Heart right ventricle (tissue), 16 donors: ENCODE results near the gene SVIP. TPM values are rescaled to one million over a fixed set of nuclear protein-coding genes. Genes with fewer than 3 reads are reported as not detected.

Experiments used
- ATAC-seq, 8 donors: fragments of 200-7000 bp; cut with Tn5 transposase; one replicate each; pipeline ENCODE4 v1.9.1; 2020; ENCODE audit warnings: mild to moderate bottlenecking in 8 of 8, moderate library complexity in 8 of 8, moderate number of reproducible peaks in 1 of 8
- DNase-seq, 2 donors: peaks; one replicate each; pipeline ENCODE4 v3.0.0-alpha.2; 2020
- H3K27ac ChIP-seq, 10 donors: fragments of 200-600 bp; sonication (generic) in 2 of 10; one replicate each; pipeline versions ENCODE4 v1.5.0 to v1.8.0; 2020 to 2022; ENCODE audit warnings: mild to moderate bottlenecking in 3 of 10
- H3K27me3 ChIP-seq, 7 donors: fragments of 200-600 bp; one replicate each; pipeline ENCODE4 v1.8.0; 2021 to 2022; ENCODE audit warnings: mild to moderate bottlenecking in 2 of 7
- H3K36me3 ChIP-seq, 9 donors: fragments of 200-600 bp; sonication (generic) in 1 of 9; one replicate each; pipeline versions ENCODE4 v1.5.0 to v1.8.0; 2020 to 2022; ENCODE audit warnings: mild to moderate bottlenecking in 2 of 9
- H3K4me1 ChIP-seq, 9 donors: fragments of 200-600 bp; sonication (generic) in 1 of 9; one replicate each; pipeline versions ENCODE4 v1.5.0 to v1.8.0; 2020 to 2022; ENCODE audit warnings: mild to moderate bottlenecking in 4 of 9
- H3K4me3 ChIP-seq, 10 donors: fragments of 200-600 bp; sonication (generic) in 2 of 10; one replicate each; pipeline versions ENCODE4 v1.5.0 to v1.8.0; 2020 to 2022; ENCODE audit warnings: mild to moderate bottlenecking in 7 of 10, moderate library complexity in 2 of 10
- H3K9me3 ChIP-seq, 11 donors: fragments of 200-600 bp in 10 of 11; sonication (generic) in 2 of 11; one replicate each; pipeline versions ENCODE4 v1.5.0 to v1.8.0; 2013 to 2022; ENCODE audit warnings: mild to moderate bottlenecking in 2 of 11, control low read depth in 1 of 11, moderate library complexity in 1 of 11
- WGBS, 2 donors: extraction: QIAGEN DNeasy Blood & Tissue Kit; methylation state at CpG; one replicate each; pipeline ENCODE4 v1.1.7; 2013; ENCODE audit warnings: inconsistent platforms in 1 of 2; 5-methylcytosine and 5-hydroxymethylcytosine counted together
- intact Hi-C, 10 donors: fragments of 100-400 bp; cut with DNase I; formaldehyde crosslinking; loops; one replicate each; pipeline versions ENCODE4 v1.11.1 to v1.14.2; 2022
- polyA plus RNA-seq, 2 donors: library from polyadenylated mRNA; stranded (reverse); fragments of 200-250 nt; gene quantifications; one replicate each; pipeline ENCODE4 v1.2.3, GENCODE V29; 2013
- total RNA-seq, 10 donors: library from RNA; stranded (reverse); fragmentation: NEBNext Ultra II Directional in 3 of 10; extraction: Animal tissue kit (Norgen Biotek cat#: 25700) in 3 of 10; gene quantifications; one replicate each; pipeline versions ENCODE4 v1.2.1 to v1.2.4, GENCODE V29; 2021 to 2023
- TF ChIP-seq, protein P1 (sequence below), 9 donors: fragments of 200-600 bp; sonication (generic) in 2 of 9; IDR thresholded peaks; one replicate each; pipeline versions ENCODE4 v1.5.0 to v1.8.0; 2021 to 2022; ENCODE audit warnings: antibody characterized with exemption in 9 of 9, mild to moderate bottlenecking in 5 of 9, moderate library complexity in 1 of 9
- donor health status: Arrhythmogenic right ventricular cardiomyopathy.
- donor health status: ischemic (EF 13 %, LVEDD 7.1; RV severe dilation, severe dysfunction).
- donor health status: healthy with polysubstance abuse.
- donor health status: DM: no; HTN: yes; CAD: no.
- donor health status: DM: no; HTN: no; CAD: no.
- donor health status: ischemic (EF 25% LVEDD 6.9; RV normal size, moderate dysfunction).
- donor health status: ischemic (EF 25% LVEDD 5.7; RV mildly dilated, moderate dysfunction).
- donor health status: healthy.
- donor health status: DM: yes; HTN: yes; CAD: no.
- donor health status: Ischemic cardiomyopathy.
- donor health status: ischemic (EF 35%, LVEDD 5.7; RV mildly dilated, moderate dysfunction).
- donor health status: nonischemic (EF 11% LVEDD 7.7; RV severe dilation, severe dysfunction).
- donor health status: DM: yes; HTN: yes; CAD: no.
- donor health status: PGD.
- donor health status: ischemic (EF 29% LVEDD 5.4; RV normal size, mild dysfunction).
- donor health status: nonischemic (EF 23%, LVEDD 6.1; RV moderate dilation, normal function).

SVIP gene
- total and polyA plus RNA-seq, 12 donors, result 9.7 to 30.3 (median 24.1) TPM

DNA sequence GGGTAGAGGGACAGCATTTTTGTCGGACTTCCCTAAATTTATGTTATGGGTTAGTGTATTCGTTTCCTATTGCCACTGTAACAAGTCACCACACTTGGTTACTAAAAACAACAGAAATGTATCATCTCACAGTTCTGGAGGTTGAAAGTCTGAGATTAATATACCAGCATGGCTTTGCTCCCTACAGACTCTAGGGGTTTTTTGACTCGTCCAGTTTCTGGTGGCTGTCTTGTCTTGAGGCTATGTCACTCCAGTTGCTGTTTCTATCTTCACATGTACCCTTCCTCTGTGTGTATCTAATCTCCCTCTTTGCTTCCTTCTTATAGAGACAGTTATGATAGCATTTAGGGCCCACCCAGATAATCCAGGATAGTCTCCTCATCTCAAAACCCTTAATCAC is 39.7 kb upstream of the SVIP start:
- no peak overlapping the region for H3K4me3 ChIP-seq
- no peaks in the 10 kb centered on the region for H3K9me3 ChIP-seq
- WGBS, 2 donors, result 85 to 87% methylated on average over 3 of the region's 3 CpGs
- H3K27me3 ChIP-seq, result no peaks in the 10 kb centered on the region
- H3K27ac ChIP-seq, result no peak overlapping the region
- DNase-seq (no peak), ATAC-seq (no peak)
- TF ChIP-seq, protein P1, sequence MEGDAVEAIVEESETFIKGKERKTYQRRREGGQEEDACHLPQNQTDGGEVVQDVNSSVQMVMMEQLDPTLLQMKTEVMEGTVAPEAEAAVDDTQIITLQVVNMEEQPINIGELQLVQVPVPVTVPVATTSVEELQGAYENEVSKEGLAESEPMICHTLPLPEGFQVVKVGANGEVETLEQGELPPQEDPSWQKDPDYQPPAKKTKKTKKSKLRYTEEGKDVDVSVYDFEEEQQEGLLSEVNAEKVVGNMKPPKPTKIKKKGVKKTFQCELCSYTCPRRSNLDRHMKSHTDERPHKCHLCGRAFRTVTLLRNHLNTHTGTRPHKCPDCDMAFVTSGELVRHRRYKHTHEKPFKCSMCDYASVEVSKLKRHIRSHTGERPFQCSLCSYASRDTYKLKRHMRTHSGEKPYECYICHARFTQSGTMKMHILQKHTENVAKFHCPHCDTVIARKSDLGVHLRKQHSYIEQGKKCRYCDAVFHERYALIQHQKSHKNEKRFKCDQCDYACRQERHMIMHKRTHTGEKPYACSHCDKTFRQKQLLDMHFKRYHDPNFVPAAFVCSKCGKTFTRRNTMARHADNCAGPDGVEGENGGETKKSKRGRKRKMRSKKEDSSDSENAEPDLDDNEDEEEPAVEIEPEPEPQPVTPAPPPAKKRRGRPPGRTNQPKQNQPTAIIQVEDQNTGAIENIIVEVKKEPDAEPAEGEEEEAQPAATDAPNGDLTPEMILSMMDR (IDR thresholded peaks at IDR 0.05), result no peak
- no peaks in the 10 kb centered on the region for H3K4me1 ChIP-seq
- no peaks in the 10 kb centered on the region for H3K36me3 ChIP-seq
- intact Hi-C loops, result no loop called here

DNA sequence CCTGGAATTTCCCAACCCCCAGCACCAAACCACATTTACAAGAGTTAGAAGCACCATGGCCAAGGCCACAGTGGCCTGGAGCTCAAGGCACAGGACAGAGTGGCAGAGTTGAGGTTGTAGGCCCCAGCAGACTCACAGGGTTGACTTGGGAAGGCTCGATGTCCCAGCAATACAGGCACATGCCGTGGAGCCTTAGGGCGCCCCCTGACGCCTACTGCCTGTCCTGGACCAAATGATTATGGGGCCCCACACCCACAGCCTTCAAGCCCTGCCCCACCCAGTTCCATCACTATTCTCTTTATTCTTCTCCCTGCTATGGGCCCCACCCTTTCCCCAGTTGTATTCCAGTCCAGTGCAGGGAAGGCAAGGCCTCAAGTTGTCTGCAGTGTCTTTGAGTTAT is 30.6 kb upstream of the SVIP start, which contains the start of gene CCDC179:
CCDC179 (minus strand) TSS at position 234 of the 400 bp plus-strand sequence; CDS start at position 181, 53 bp downstream.
- WGBS, 2 donors, result 95 to 98% methylated on average over 4 of the region's 4 CpGs
- intact Hi-C loops, result no loop called here
- H3K27ac ChIP-seq, result no peak within 1 kb of the TSS
- TF ChIP-seq, protein P1 (IDR thresholded peaks at IDR 0.05), result no peak
- H3K9me3 ChIP-seq, result peaks cover 0 to 7% (median 0%) of the 10 kb centered on the region in 11 donors
- H3K4me3 ChIP-seq, result no peak within 1 kb of the TSS
- H3K4me1 ChIP-seq, result no peaks in the 10 kb centered on the region
- H3K36me3 ChIP-seq, result no peaks in the 10 kb centered on the region
- no peak for ATAC-seq
- H3K27me3 ChIP-seq, result no peaks in the 10 kb centered on the region
- DNase-seq, result no peak

DNA sequence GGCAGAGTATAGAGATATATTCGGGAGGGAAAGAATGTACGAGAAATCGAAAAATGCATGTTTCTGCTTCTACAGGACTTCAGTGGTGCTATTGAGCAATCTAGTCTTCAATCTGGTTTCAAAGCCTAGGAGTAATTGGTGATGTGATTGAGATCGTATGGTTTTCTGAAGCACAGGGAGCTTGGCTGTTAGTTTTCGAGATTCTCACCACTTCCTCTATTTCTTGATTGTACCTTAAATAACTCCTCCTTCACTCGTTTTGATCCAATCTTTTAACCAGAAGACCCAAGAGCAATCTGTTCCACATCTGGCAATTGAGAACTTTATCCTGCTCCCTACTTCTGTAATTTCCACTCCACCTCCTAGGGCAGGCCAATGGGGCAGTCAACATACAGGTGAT is 30.2 kb upstream of the SVIP start:
- no peaks in the 10 kb centered on the region for H3K36me3 ChIP-seq
- no peak for DNase-seq
- H3K4me3 ChIP-seq, result no peak overlapping the region
- intact Hi-C loops, result no loop called here
- TF ChIP-seq, protein P1 (IDR thresholded peaks at IDR 0.05), result no peak
- no peaks in the 10 kb centered on the region for H3K27me3 ChIP-seq
- WGBS, 2 donors, result 82 to 89% methylated on average over 6 of the region's 6 CpGs
- no peak overlapping the region for H3K27ac ChIP-seq
- no peaks in the 10 kb centered on the region for H3K4me1 ChIP-seq
- no peak for ATAC-seq
- H3K9me3 ChIP-seq, result peaks cover 0 to 7% (median 0%) of the 10 kb centered on the region in 11 donors

DNA sequence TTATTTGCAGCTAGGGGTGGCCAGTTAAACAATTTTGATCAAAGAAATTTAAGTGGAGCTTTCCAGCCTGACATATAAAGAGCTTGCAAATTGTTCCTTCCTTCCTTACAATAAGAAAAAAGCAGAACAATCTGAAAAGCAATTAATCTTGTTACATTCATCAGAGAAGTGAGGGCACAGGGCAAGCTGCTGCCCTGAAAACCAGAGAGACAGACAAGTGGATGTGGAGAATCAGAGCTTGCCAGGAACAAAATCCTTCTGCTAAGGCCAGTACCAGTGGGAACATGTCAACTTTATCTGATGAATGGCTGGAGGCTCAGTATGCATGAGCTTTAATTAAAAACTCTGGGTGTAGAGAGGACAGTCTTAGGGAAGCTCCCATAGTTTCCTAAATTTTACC is 21.9 kb upstream of the SVIP start:
- H3K36me3 ChIP-seq, result no peaks in the 10 kb centered on the region
- H3K9me3 ChIP-seq, result peaks cover 0 to 11% (median 0%) of the 10 kb centered on the region in 11 donors
- TF ChIP-seq, protein P1 (IDR thresholded peaks at IDR 0.05), result no peak
- intact Hi-C loops, result no loop called here
- H3K27ac ChIP-seq, result no peak overlapping the region
- no peaks in the 10 kb centered on the region for H3K27me3 ChIP-seq
- no peak overlapping the region for H3K4me3 ChIP-seq
- DNase-seq (no peak), ATAC-seq (no peak)
- no peaks in the 10 kb centered on the region for H3K4me1 ChIP-seq
